GM21737 (cell line): Measurements from ENCODE around the gene WNT9B.
"Not testable (repeated sequence)": the region's sequence is repeated elsewhere in the genome, so short reads cannot be mapped to it uniquely, and the experiment has no call there.

Experiments used
- ATAC-seq: cut with Tn5 transposase; IDR thresholded peaks from one replicate; pipeline ENCODE4 v1.9.1; 2021; ENCODE audit warnings: mild to moderate bottlenecking, moderate library complexity; ENCODE audit not compliant: unreplicated experiment

The WNT9B gene

GRCh38 chr17:46821482-46822387 lies 29.6 kb upstream of the WNT9B start:
- ATAC-seq = no peak

GRCh38 chr17:46822388-46822921 lies 28.9 kb upstream of the WNT9B start:
- ATAC-seq = no peak

- ATAC-seq = no peak
Observed at GRCh38 chr17:46823657-46824056, 27.7 kb upstream of the WNT9B start.

- no peak for ATAC-seq
Observed at GRCh38 chr17:46826116-46826515, 25.3 kb upstream of the WNT9B start.

GRCh38 chr17:46827274-46827673 lies 24.1 kb upstream of the WNT9B start:
- no peak for ATAC-seq

- no peak for ATAC-seq
Observed at GRCh38 chr17:46831573-46832330, 19.6 kb upstream of the WNT9B start.

- no peak for ATAC-seq
Observed at GRCh38 chr17:46832331-46832821, 19.0 kb upstream of the WNT9B start.

- ATAC-seq = no peak
Observed at GRCh38 chr17:46832945-46833839, 18.2 kb upstream of the WNT9B start.

GRCh38 chr17:46833840-46834208 lies 17.6 kb upstream of the WNT9B start:
- ATAC-seq = no peak

- no peak for ATAC-seq
Observed at GRCh38 chr17:46834846-46835245, 16.5 kb upstream of the WNT9B start.

GRCh38 chr17:46836500-46836899 lies 14.9 kb upstream of the WNT9B start:
- no peak for ATAC-seq

- no peak for ATAC-seq
Observed at GRCh38 chr17:46837521-46837920, 13.9 kb upstream of the WNT9B start.

- ATAC-seq = no peak
Observed at GRCh38 chr17:46839211-46839610, 12.2 kb upstream of the WNT9B start.

- not testable (repeated sequence) for ATAC-seq
Observed at GRCh38 chr17:46840596-46840995, 10.8 kb upstream of the WNT9B start.

- no peak for ATAC-seq
Observed at GRCh38 chr17:46841561-46842379, 9.6 kb upstream of the WNT9B start.

- ATAC-seq = no peak
Observed at GRCh38 chr17:46842835-46843234, 8.5 kb upstream of the WNT9B start.

GRCh38 chr17:46847204-46848191 lies 3.9 kb upstream of the WNT9B start:
- ATAC-seq = no peak

- ATAC-seq = no peak
Observed at GRCh38 chr17:46848534-46848933, 2.8 kb upstream of the WNT9B start.

- ATAC-seq = no peak
Observed at GRCh38 chr17:46850688-46851028, 725 bp upstream of the WNT9B start.
